ENCODE results near the gene CCNL1.
A peak's percentile ranks its signal among the peaks of the same experiment; 100 is the strongest.

Gene CCNL1

DNA sequence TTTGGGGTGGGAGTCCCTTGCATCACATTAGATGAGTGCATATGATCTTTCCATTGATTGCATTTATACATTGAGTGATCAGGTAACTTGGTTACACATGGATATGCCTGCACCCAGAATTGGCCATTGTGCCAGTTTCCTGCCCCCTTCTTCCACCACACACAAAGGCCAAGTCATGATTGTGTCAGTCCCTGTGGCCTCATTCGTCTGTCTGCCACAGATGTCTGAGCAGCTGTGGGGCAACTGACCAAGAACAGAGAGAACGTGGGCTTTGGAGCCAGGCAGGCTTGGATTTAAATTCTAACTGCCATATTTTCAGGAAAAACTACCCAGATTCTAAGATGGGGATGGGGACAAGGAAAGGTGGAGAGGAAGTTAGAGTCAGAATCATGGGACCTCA lies 27.0 kb downstream of the CCNL1 start:
- Histone ChIP-seq H3K4me3 (no peak overlapping the region), H4K20me1 (peaks cover 0 to 12% (median 0%) of the 10 kb centered on the region in 11 experiments; a peak in 3 of 22 replicates), H3K36me3 (peaks cover 0 to 17% (median 1%) of the 10 kb centered on the region in 11 experiments; a peak in 6 of 22 replicates), H3K9me3 (replicated peaks in 1 of 11) (no peaks in the 10 kb centered on the region), H3K27me3 (no peaks in the 10 kb centered on the region), H3K9ac (no peak overlapping the region), H3K4me2 (peak overlapping the region in 1 of 11 experiments; percentile 36; a peak in 2 of 22 replicates), H3K27ac (no peak overlapping the region), H3K4me1 (peaks cover 42 to 73% (median 47%) of the 10 kb centered on the region in 10 experiments)
- no peak for TF ChIP-seq Cebpa-rat (IDR thresholded peaks at IDR 0.05)

DNA sequence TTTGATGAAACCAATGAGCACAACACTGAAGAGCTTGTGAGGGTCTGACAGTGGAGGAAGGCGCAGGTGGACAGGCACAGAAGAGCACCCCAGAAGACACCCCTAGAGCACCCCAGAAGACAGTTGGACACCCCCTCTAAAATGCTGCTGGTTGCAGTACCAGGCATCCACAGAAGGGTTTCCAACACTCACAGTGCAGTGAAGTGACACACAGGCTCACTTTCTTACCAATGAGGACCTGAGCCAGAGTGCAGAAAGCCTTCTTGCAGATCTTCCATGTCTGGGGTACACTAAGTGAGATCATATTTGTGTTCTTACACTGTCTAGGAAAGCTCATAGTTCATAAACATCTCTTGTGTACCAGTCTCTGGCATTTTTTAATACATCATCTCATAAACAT lies 27.6 kb downstream of the CCNL1 start:
- Histone ChIP-seq H3K9me3 (replicated peaks in 1 of 11) (no peaks in the 10 kb centered on the region), H3K27me3 (no peaks in the 10 kb centered on the region), H3K36me3 (peaks cover 0 to 14% (median 0%) of the 10 kb centered on the region in 11 experiments; a peak in 4 of 22 replicates), H4K20me1 (peaks cover 0 to 8% (median 0%) of the 10 kb centered on the region in 11 experiments; a peak in 3 of 22 replicates), H3K27ac (no peak overlapping the region), H3K4me3 (no peak overlapping the region), H3K4me2 (peak overlapping the region in 3 of 11 experiments; percentile 75 to 89 (median 78); a peak in 4 of 22 replicates), H3K9ac (no peak overlapping the region), H3K4me1 (peaks cover 42 to 70% (median 49%) of the 10 kb centered on the region in 10 experiments)
- TF ChIP-seq Cebpa-rat (IDR thresholded peaks at IDR 0.05): no peak

DNA sequence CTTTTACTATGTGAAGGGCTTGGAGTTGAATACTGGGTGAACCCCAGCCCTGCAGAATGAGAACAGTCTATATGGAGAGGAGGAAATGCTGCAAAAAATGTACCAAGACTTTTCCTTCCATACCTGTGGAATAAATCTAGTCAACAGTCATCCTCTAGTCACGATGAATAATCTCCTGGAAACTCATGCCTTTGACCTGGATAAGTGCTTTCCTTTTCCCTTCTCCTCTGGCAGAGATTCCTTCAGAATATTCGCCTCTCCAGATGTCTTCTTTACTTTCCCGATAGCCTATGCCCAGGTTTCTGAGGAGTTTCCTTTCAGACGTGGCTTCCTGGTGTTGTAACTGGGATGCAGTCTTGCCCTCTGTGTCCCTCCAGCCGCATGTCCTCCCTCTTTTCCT lies 28.1 kb downstream of the CCNL1 start:
- H3K27ac ChIP-seq: peak overlapping the region in 2 of 11 experiments; percentile 53 to 79; a peak in 1 of 22 replicates
- H4K20me1 ChIP-seq: peaks cover 0 to 6% (median 0%) of the 10 kb centered on the region in 11 experiments; a peak in 3 of 22 replicates
- TF ChIP-seq Cebpa-rat (IDR thresholded peaks at IDR 0.05): no peak
- H3K9me3 ChIP-seq (replicated peaks in 1 of 11): no peaks in the 10 kb centered on the region
- H3K27me3 ChIP-seq: no peaks in the 10 kb centered on the region
- peaks cover 42 to 66% (median 45%) of the 10 kb centered on the region in 10 experiments for H3K4me1 ChIP-seq
- H3K4me2 ChIP-seq: peak overlapping the region; percentile 70 to 94 (median 87); a peak in 17 of 22 replicates
- H3K36me3 ChIP-seq: peaks cover 0 to 14% (median 0%) of the 10 kb centered on the region in 11 experiments; a peak in 4 of 22 replicates
- peak overlapping the region in 2 of 11 experiments; percentile 12 to 75; a peak in 1 of 22 replicates for H3K9ac ChIP-seq
- no peak overlapping the region for H3K4me3 ChIP-seq

DNA sequence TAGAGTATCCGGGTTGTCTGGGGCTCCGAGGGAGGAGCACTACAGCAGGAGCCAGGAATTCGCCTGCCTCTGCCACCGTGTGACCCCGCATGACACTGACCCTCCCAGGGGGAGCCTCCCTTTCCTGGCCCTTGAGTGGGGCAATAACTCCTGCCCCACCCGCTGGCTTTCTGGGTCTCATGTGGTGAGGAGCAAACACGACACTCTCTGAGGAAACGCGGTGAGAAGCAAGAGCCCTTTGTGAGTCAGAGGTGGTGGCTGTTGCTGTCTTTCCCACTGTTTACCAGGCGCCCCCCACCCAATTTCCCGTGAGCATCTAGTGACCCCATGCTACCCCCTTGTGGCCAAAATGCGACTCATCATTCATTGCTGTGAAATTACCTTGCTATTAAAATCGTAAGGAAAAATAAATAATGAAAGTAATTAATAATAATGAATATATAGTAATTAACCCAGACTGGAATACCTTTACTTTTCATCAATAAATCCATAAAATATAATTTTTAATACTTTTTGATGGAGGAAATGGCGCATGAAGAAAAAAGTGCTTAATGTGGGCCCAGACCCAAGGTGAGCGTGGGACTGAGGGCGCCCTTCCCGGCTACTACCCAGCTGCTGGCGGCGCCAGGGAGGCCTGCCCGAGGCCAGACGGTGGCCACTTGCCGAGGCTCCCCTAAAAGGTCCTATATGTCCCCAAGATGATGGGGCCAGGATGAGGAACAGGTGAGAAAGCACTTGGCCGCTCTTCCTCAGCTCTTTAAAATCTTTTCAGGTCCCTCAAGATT lies 29.3 kb downstream of the CCNL1 start:
- H3K9ac ChIP-seq: peak overlapping the region; percentile 12 to 77 (median 54); a peak in 18 of 22 replicates
- peak overlapping the region in 2 of 10 experiments; percentile 40; a peak in 2 of 20 replicates for H3K4me3 ChIP-seq
- peak overlapping the region; percentile 70 to 94 (median 87) for H3K4me2 ChIP-seq
- H3K27ac ChIP-seq: peak overlapping the region; percentile 2 to 79 (median 73); a peak in 20 of 22 replicates
- H3K9me3 ChIP-seq (replicated peaks in 1 of 11): no peaks in the 10 kb centered on the region
- no peaks in the 10 kb centered on the region for H3K27me3 ChIP-seq
- H3K36me3 ChIP-seq: peaks cover 0 to 10% (median 0%) of the 10 kb centered on the region in 11 experiments; a peak in 4 of 22 replicates
- peak in 4 of 11 experiments; percentile 27 to 84 (median 44); a peak in 2 of 22 replicates for TF ChIP-seq Cebpa-rat (IDR thresholded peaks at IDR 0.05)
- H4K20me1 ChIP-seq: no peaks in the 10 kb centered on the region
- peaks cover 42 to 60% (median 45%) of the 10 kb centered on the region in 10 experiments for H3K4me1 ChIP-seq

DNA sequence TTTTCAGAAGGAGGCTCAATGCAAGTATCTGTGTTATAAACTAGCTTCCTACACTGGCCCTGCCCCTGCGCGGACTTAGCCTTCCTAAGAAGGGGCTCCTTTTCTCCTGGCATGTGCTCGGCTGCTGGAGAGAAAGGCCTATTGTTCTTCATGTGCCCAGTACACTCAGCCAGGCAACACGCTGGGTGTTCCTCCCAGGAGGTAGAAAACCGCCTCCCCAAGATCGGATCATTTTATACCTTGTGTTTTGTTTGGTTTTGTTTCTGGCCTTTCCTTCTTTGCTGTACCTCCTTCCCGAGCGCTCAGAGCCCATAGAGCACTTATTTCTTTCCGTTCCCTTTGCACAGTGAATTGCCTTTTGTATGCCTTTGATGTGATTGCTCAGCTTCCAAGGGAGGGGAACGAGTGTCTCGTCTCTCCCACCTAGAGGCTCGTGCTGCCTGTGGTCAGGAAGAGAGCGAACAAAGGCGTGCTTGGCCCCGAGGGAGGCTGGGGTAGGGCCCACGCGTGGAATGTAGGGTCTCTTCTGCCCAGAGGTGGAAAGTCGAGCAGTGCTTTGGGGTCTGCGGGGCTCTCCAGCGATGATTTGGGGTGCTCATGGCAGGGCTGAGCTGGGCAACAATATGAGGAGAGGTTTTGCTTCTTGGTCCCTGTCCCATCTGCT lies 30.0 kb downstream of the CCNL1 start:
- no peak for TF ChIP-seq Cebpa-rat (IDR thresholded peaks at IDR 0.05)
- Histone ChIP-seq H3K27me3 (no peaks in the 10 kb centered on the region), H3K27ac (peak overlapping the region; percentile 2 to 79 (median 73); a peak in 20 of 22 replicates), H4K20me1 (no peaks in the 10 kb centered on the region), H3K4me1 (peaks cover 42 to 60% (median 45%) of the 10 kb centered on the region in 10 experiments), H3K4me2 (peak overlapping the region; percentile 70 to 94 (median 87)), H3K36me3 (peaks cover 0 to 3% (median 0%) of the 10 kb centered on the region in 11 experiments; a peak in 2 of 22 replicates), H3K9me3 (replicated peaks in 1 of 11) (no peaks in the 10 kb centered on the region), H3K4me3 (0 out of 20 replicates have a peak overlapping the region, but pooled peaks of 1 of the 10 experiments have one; percentile 1), H3K9ac (peak overlapping the region; percentile 12 to 77 (median 54); a peak in 19 of 22 replicates)

GRCh38 chr3:157128771-157129681 lies 30.9 kb downstream of the CCNL1 start:
- Histone ChIP-seq H3K27ac (peak overlapping the region in 10 of 11 experiments; percentile 30 to 79 (median 74); a peak in 20 of 22 replicates), H3K27me3 (no peaks in the 10 kb centered on the region), H4K20me1 (no peaks in the 10 kb centered on the region), H3K4me1 (peaks cover 42 to 60% (median 45%) of the 10 kb centered on the region in 10 experiments), H3K9me3 (replicated peaks in 1 of 11) (no peaks in the 10 kb centered on the region), H3K36me3 (no peaks in the 10 kb centered on the region), H3K4me3 (no peak overlapping the region), H3K4me2 (peak overlapping the region; percentile 70 to 94 (median 87)), H3K9ac (peak overlapping the region in 6 of 11 experiments; percentile 47 to 77 (median 60); a peak in 10 of 22 replicates)
- TF ChIP-seq Cebpa-rat (IDR thresholded peaks at IDR 0.05): no peak

- H3K9me3 ChIP-seq (replicated peaks in 1 of 11): no peaks in the 10 kb centered on the region
- H3K27ac ChIP-seq: peak overlapping the region; percentile 19 to 79 (median 73); a peak in 20 of 22 replicates
- H3K9ac ChIP-seq: peak overlapping the region in 5 of 11 experiments; percentile 24 to 77 (median 63); a peak in 6 of 22 replicates
- H4K20me1 ChIP-seq: no peaks in the 10 kb centered on the region
- no peak overlapping the region for H3K4me3 ChIP-seq
- H3K36me3 ChIP-seq: no peaks in the 10 kb centered on the region
- H3K4me2 ChIP-seq: peak overlapping the region; percentile 70 to 94 (median 87)
- no peak for TF ChIP-seq Cebpa-rat (IDR thresholded peaks at IDR 0.05)
- H3K4me1 ChIP-seq: peaks cover 42 to 53% (median 45%) of the 10 kb centered on the region in 10 experiments
- H3K27me3 ChIP-seq: no peaks in the 10 kb centered on the region
Observed at GRCh38 chr3:157127831-157128767, 31.8 kb downstream of the CCNL1 start.
